Mesendoderm (in vitro differentiated cells): ENCODE measurements around the gene RYR3.

Source experiments
- DNase-seq: peaks from one replicate; pipeline ENCODE4 v3.0.0; 2013
- H2AK5ac ChIP-seq: 2 replicates; pipeline ENCODE4 v1.6.1; 2013; ENCODE audit warnings: low read length, inconsistent platforms
- H2BK120ac ChIP-seq: 2 replicates; pipeline ENCODE4 v1.6.1; 2013; ENCODE audit warnings: low read depth, mild to moderate bottlenecking, low read length, moderate library complexity, mixed read lengths
- H2BK15ac ChIP-seq: replicated peaks from 2 replicates; pipeline ENCODE4 v1.6.1; 2013; ENCODE audit warnings: low read depth, mild to moderate bottlenecking, moderate library complexity
- H2BK5ac ChIP-seq: 2 replicates; pipeline ENCODE4 v1.6.1; 2013; ENCODE audit warnings: low read length, inconsistent platforms
- H3K18ac ChIP-seq: 2 replicates; pipeline ENCODE4 v1.6.1; 2013; ENCODE audit warnings: mild to moderate bottlenecking, low read length, mixed read lengths
- H3K23ac ChIP-seq: one replicate; pipeline ENCODE4 v1.6.1; 2013; ENCODE audit warnings: low read length
- H3K27ac ChIP-seq: 2 replicates; pipeline ENCODE4 v1.5.1; 2013; ENCODE audit warnings: low read depth, mild to moderate bottlenecking, inconsistent platforms, low read length, moderate library complexity
- H3K27me3 ChIP-seq: 2 replicates; pipeline ENCODE4 v1.6.1; 2013; ENCODE audit warnings: low read length, control low read depth, mild to moderate bottlenecking, inconsistent platforms; ENCODE audit not compliant: insufficient read depth, poor library complexity
- H3K36me3 ChIP-seq: 2 replicates; pipeline ENCODE4 v1.6.1; 2013; ENCODE audit warnings: low read length, inconsistent platforms; ENCODE audit not compliant: control insufficient read depth, insufficient read depth
- H3K4ac ChIP-seq: one replicate; pipeline ENCODE4 v1.6.1; 2013; ENCODE audit warnings: low read depth, mild to moderate bottlenecking, low read length, moderate library complexity
- H3K4me1 ChIP-seq: 2 replicates; pipeline ENCODE4 v1.6.1; 2013; ENCODE audit warnings: low read depth, low read length, inconsistent platforms; ENCODE audit not compliant: control insufficient read depth
- H3K4me2 ChIP-seq: 2 replicates; pipeline ENCODE4 v1.6.1; 2013; ENCODE audit warnings: low read length
- H3K4me3 ChIP-seq: 2 replicates; pipeline ENCODE4 v1.5.1; 2013; ENCODE audit warnings: mild to moderate bottlenecking, low read length
- H3K56ac ChIP-seq: one replicate; pipeline ENCODE4 v1.6.1; 2013; ENCODE audit warnings: low read length
- H3K79me1 ChIP-seq: 2 replicates; pipeline ENCODE4 v1.6.1; 2013; ENCODE audit warnings: low read length, inconsistent platforms
- H3K79me2 ChIP-seq: 2 replicates; pipeline ENCODE4 v1.6.1; 2013; ENCODE audit warnings: mild to moderate bottlenecking, low read length; ENCODE audit not compliant: control insufficient read depth, insufficient read depth
- H3K9ac ChIP-seq: 2 replicates; pipeline ENCODE4 v1.6.1; 2013; ENCODE audit warnings: low read length, inconsistent platforms
- H4K5ac ChIP-seq: one replicate; pipeline ENCODE4 v1.6.1; 2013; ENCODE audit warnings: low read length
- H4K8ac ChIP-seq: one replicate; pipeline ENCODE4 v1.6.1; 2013; ENCODE audit warnings: low read depth, mild to moderate bottlenecking, control low read depth, low read length, moderate library complexity
- WGBS: extraction: QIAGEN DNeasy Blood & Tissue Kit; methylation state at CpG from one replicate; pipeline ENCODE4 v1.1.7; 2013; ENCODE audit warnings: low lambda C conversion rate, missing lambda C conversion rate; ENCODE audit not compliant: insufficient coverage; ENCODE audit errors: extremely low coverage; 5-methylcytosine and 5-hydroxymethylcytosine counted together

The RYR3 gene

DNA sequence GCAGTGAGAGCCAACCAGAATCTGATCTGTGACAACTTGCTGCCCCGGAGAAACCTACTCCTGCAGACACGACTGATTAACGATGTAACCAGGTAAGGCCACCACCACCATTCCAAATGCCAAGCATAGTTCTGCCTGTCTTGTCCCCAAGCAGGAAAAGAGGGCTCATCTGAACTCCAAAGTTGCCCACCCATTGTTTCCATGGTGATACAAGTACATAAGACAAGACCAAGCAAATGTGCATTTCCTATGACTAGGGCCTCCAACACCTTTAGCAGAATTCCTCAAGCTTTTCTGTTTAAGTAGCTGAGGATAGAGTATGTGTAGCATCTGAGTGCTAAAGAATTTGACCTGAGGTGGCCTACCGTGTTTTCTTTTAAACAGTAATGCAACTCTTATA lies 290.7 kb downstream of the RYR3 start:
- H3K4me3 ChIP-seq, result no peak overlapping the region
- H2BK120ac ChIP-seq, result no peak overlapping the region
- WGBS, result no CpG with 5 or more reads among the region's 4 CpGs
- H3K18ac ChIP-seq, result peak overlapping the region; percentile 19
- no peaks in the 10 kb centered on the region for H3K27me3 ChIP-seq
- no peak overlapping the region for H4K8ac ChIP-seq
- peak; percentile 86 for DNase-seq
- H3K36me3 ChIP-seq, result no peaks in the 10 kb centered on the region
- H4K5ac ChIP-seq, result no peak overlapping the region
- peak overlapping the region; percentile 87 for H2AK5ac ChIP-seq
- H3K27ac ChIP-seq, result no peak overlapping the region
- no peak overlapping the region for H2BK15ac ChIP-seq
- no peaks in the 10 kb centered on the region for H3K79me2 ChIP-seq
- H3K56ac ChIP-seq, result no peak overlapping the region
- H3K9ac ChIP-seq, result no peak overlapping the region
- no peaks in the 10 kb centered on the region for H3K79me1 ChIP-seq
- no peak overlapping the region for H3K23ac ChIP-seq
- H3K4ac ChIP-seq, result no peak overlapping the region
- H3K4me1 ChIP-seq, result peaks cover 7% of the 10 kb centered on the region
- no peak overlapping the region for H3K4me2 ChIP-seq
- peak overlapping the region; percentile 63 for H2BK5ac ChIP-seq

DNA sequence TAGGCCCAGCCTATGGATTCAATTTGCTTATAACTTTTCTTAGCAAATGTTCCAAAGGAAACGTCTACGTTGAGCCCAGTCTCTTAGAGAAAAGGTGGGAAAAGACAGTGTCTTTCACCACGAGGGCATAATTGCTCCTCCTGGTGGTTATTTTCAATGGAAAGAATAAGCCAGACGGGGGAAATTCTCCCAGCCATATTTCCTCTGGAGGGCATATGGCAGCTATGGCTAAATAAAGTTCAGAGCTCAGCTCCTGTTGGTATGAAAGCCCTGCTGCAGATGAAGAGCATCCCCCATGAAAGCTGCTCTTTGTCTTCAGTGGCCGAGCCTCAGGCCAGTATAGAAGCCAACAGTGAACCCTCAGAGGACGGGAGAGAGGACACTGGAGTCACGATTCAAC lies 297.9 kb downstream of the RYR3 start:
- Histone ChIP-seq H3K79me2 (no peaks in the 10 kb centered on the region), H3K9ac (no peak overlapping the region), H3K4ac (no peak overlapping the region), H3K18ac (no peak overlapping the region), H3K4me2 (no peak overlapping the region), H3K4me3 (no peak overlapping the region), H3K27ac (no peak overlapping the region), H2BK15ac (no peak overlapping the region), H3K4me1 (no peaks in the 10 kb centered on the region), H2BK120ac (no peak overlapping the region), H2AK5ac (no peak overlapping the region), H3K23ac (no peak overlapping the region), H3K27me3 (no peaks in the 10 kb centered on the region), H3K79me1 (no peaks in the 10 kb centered on the region), H2BK5ac (no peak overlapping the region), H4K8ac (no peak overlapping the region), H4K5ac (no peak overlapping the region), H3K56ac (peak overlapping the region; percentile 37), H3K36me3 (no peaks in the 10 kb centered on the region)
- peak; percentile 62 for DNase-seq
- WGBS, result no CpG with 5 or more reads among the region's 7 CpGs

DNA sequence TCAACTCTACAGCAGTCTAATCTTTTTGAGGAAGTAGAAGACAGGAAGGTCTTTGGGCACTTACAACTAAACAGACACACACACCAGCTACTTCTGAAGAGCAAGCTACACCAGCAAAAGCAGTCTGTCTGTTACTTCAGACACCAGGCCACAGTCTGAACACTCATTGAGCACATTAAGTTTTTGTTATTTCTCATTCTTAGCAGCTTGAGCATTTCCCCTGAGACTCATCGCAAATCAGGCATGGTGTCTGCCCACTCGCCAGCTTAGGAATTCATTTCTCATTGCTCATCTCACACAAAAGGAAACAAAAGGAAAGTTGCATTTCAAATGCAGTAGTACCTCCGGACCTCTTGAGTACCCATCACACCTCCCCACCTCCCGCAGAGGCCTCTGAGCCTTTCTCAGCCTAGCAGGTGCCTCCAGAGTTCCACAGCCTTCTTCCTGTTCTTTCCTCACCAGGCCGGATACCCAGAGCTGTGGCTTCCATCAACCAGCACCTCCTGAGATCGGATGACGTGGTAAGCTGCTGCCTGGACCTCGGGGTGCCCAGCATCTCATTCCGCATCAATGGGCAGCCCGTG lies 302.0 kb downstream of the RYR3 start:
- Histone ChIP-seq H3K27me3 (no peaks in the 10 kb centered on the region), H3K9ac (no peak overlapping the region), H2AK5ac (no peak overlapping the region), H2BK5ac (no peak overlapping the region), H3K18ac (no peak overlapping the region), H3K79me1 (no peaks in the 10 kb centered on the region), H3K4ac (no peak overlapping the region), H3K79me2 (no peaks in the 10 kb centered on the region), H3K4me1 (no peaks in the 10 kb centered on the region), H2BK120ac (no peak overlapping the region), H3K56ac (no peak overlapping the region), H2BK15ac (no peak overlapping the region), H3K4me2 (no peak overlapping the region), H3K4me3 (no peak overlapping the region), H4K8ac (no peak overlapping the region), H3K23ac (no peak overlapping the region), H3K27ac (no peak overlapping the region), H3K36me3 (no peaks in the 10 kb centered on the region), H4K5ac (no peak overlapping the region)
- no peak for DNase-seq
- WGBS, result no CpG with 5 or more reads among the region's 10 CpGs

DNA sequence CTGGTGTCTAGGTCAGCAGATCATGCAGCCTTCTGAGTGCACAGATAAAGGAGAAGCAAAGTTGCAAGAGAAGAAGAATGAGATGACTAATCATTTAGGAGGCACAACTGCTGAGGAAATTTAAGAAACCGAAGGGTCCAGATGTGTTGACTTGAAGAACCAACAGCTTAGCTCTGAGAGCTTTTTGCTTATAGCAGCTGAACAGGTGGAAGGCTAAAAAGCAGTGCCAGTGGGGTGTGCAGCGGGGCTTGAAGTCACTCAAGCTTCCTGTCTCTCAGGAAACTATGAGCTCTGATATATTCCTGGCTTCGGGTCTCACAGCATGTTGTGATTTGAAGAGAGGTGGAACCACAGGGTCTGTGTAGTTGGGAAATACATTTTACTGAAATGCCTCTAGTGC lies 305.7 kb downstream of the RYR3 start:
- H3K4me1 ChIP-seq, result no peaks in the 10 kb centered on the region
- DNase-seq, result no peak
- H3K36me3 ChIP-seq, result no peaks in the 10 kb centered on the region
- no peak overlapping the region for H4K5ac ChIP-seq
- H3K9ac ChIP-seq, result no peak overlapping the region
- no peak overlapping the region for H3K27ac ChIP-seq
- H3K4me2 ChIP-seq, result no peak overlapping the region
- no peaks in the 10 kb centered on the region for H3K79me2 ChIP-seq
- no peak overlapping the region for H3K56ac ChIP-seq
- no peak overlapping the region for H2AK5ac ChIP-seq
- no peak overlapping the region for H3K23ac ChIP-seq
- no peak overlapping the region for H3K18ac ChIP-seq
- no peaks in the 10 kb centered on the region for H3K27me3 ChIP-seq
- no peaks in the 10 kb centered on the region for H3K79me1 ChIP-seq
- no peak overlapping the region for H2BK5ac ChIP-seq
- WGBS, result no CpG with 5 or more reads among the region's 3 CpGs
- no peak overlapping the region for H2BK15ac ChIP-seq
- no peak overlapping the region for H2BK120ac ChIP-seq
- H3K4ac ChIP-seq, result no peak overlapping the region
- H3K4me3 ChIP-seq, result no peak overlapping the region
- no peak overlapping the region for H4K8ac ChIP-seq

DNA sequence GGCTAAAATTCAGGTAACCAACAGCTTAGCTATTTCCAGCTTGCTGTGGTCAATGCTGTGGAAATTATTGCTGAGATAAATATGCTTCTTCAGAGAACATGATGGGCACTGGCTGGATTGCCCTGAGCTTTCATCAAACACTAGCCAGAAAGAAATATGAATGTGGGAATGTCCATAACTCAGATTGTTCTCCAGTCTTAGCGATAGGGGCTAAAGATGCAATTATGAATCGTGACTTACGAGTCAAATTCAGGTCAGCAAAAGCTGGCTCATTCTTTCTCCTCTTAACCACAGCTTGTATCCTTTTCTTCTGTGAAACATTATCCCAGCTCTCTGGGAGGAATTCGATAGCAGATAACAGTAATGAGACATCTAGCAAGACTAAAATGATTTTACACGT lies 307.6 kb downstream of the RYR3 start:
- H3K23ac ChIP-seq, result no peak overlapping the region
- H2AK5ac ChIP-seq, result no peak overlapping the region
- no peak overlapping the region for H3K4ac ChIP-seq
- H3K27me3 ChIP-seq, result no peaks in the 10 kb centered on the region
- H4K5ac ChIP-seq, result no peak overlapping the region
- no peak overlapping the region for H2BK120ac ChIP-seq
- no peak overlapping the region for H3K18ac ChIP-seq
- H2BK5ac ChIP-seq, result no peak overlapping the region
- H3K4me1 ChIP-seq, result no peaks in the 10 kb centered on the region
- H3K56ac ChIP-seq, result no peak overlapping the region
- H3K4me3 ChIP-seq, result no peak overlapping the region
- no peaks in the 10 kb centered on the region for H3K79me2 ChIP-seq
- H3K4me2 ChIP-seq, result no peak overlapping the region
- WGBS, result no CpG with 5 or more reads among the region's 5 CpGs
- DNase-seq, result no peak
- no peak overlapping the region for H3K9ac ChIP-seq
- H2BK15ac ChIP-seq, result no peak overlapping the region
- H3K36me3 ChIP-seq, result no peaks in the 10 kb centered on the region
- no peaks in the 10 kb centered on the region for H3K79me1 ChIP-seq
- no peak overlapping the region for H3K27ac ChIP-seq
- H4K8ac ChIP-seq, result no peak overlapping the region

DNA sequence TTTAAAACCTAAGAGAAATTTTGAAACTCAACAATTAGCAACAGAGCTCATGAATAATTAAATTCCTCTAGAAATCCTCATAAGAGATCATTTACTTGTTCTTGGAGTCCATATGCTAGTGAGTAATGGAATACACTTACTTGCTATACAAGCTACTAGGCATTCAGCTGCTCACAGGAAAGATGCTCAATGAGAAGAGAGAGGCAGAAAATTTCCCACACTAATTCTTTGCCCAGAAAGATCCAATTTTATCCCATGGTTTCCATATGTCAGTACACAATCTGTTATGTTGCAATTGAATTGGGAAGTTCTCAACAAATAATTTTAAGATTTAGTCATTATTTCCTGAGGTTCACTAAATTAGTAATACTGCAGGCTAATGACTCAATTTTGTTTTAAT lies 310.4 kb downstream of the RYR3 start:
- Histone ChIP-seq H3K23ac (no peak overlapping the region), H2BK120ac (no peak overlapping the region), H4K5ac (no peak overlapping the region), H3K79me2 (no peaks in the 10 kb centered on the region), H3K27me3 (no peaks in the 10 kb centered on the region), H3K27ac (no peak overlapping the region), H3K79me1 (no peaks in the 10 kb centered on the region), H2AK5ac (no peak overlapping the region), H2BK15ac (no peak overlapping the region), H3K4ac (no peak overlapping the region), H3K56ac (no peak overlapping the region), H3K9ac (no peak overlapping the region), H3K18ac (no peak overlapping the region), H3K4me1 (no peaks in the 10 kb centered on the region), H2BK5ac (no peak overlapping the region), H3K4me2 (no peak overlapping the region), H3K4me3 (no peak overlapping the region), H4K8ac (no peak overlapping the region), H3K36me3 (no peaks in the 10 kb centered on the region)
- DNase-seq, result no peak
